ENCODE results near the gene PEX19.

DNA sequence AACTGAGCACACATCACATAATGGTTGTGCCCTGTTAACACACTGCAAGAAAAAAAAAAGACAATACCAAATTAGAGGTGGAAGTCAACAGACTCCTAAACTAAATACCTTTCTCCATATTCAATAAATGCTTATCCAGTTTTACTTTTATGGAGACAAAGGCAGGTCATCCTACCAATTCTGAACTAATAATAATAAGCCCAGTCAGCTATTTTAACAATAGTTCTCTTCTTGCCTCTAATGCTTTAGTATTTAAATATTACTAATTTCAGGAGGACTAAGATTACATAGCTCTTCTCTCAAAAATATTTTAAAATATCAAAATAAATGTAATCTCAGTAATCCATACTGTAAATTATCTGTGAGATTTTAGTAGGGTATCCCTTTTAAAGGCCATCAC is 47.6 kb upstream of the PEX19 start:
- TF ChIP-seq POLR2A (IDR thresholded peaks at IDR 0.05; ENCODE audit: low read length) (no peak), GATA1 (IDR thresholded peaks at IDR 0.05; ENCODE audit: low read depth, low read length) (no peak)
